Activated T-helper 9 cell treated with anti-CD3 and anti-CD28 coated beads, Interleukin-2, amount 50 U/mL, for 16 hours (primary cell): ENCODE measurements around the gene UXS1.
"Not testable (repeated sequence)": the region's sequence is repeated elsewhere in the genome, so short reads cannot be mapped to it uniquely, and the experiment has no call there.

ENCODE experiments used
- DNase-seq: peaks from one replicate; pipeline ENCODE4 v3.0.0-alpha.2; 2020; ENCODE audit warnings: low read depth

Gene UXS1

DNA sequence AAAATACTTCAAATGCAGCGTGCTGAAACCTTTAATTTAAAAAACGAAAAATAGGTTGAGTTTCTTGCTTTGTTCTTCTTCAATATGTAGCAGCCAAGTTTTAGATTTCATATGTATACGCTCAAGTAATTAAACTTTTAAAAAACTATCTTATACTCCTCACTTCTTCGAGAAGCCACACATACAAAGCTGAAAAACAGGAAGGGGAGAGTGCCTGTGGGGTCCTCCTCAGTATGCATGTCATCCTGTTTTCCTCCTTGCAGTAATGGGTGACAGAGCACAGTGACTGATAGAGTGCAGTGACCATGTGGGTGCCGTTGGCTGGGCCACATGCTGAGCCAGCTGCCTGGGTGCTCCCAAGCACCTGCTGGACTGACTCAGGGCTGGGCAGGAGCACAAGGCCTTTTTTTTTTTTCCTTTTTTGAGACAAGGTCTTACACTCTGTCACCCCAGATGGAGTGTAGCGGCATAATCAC, 33.3 kb downstream of the UXS1 start:
- DNase-seq, result no peak

GRCh38 chr2:106159866-106160785, 34.0 kb downstream of the UXS1 start:
- peak; percentile 46 for DNase-seq

DNA sequence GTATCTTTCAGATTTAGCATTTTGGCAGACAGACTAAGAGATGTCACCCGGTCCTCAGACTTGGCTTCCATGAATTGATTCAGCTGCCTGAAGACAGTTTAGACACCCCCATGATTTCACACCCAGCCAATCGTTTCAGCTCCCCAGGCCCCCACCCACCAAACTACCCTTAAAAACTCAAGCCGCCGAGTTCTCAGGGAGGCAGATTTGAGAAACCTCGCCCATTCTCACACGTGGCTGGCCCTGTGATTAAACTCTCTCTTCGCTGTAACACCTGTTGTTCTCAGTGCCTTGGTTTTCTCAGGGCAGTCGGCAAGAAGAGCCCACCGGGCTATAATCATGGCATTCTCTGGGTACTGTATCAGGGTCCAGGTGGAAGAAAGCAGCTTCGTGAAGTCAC, 35.2 kb downstream of the UXS1 start:
- DNase-seq, result peak; percentile 20

DNA sequence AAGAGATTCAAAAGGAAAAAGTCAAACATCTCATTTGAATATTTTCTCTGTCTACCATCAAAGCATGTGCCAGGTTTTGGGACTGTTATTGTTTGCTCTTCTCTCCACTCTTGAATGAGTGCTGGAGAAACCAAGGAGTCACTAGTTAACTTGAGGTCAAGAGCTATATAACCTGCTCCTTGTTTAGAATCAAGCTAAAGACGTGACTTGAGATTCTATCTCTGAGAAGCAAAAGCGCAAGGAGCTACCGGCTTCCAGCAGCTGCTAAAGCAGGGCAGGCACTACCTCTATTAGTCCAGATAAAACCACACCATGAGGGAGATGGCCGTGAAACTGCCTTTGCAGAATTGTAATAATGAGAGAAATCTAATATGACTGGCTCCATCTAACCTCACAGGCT, 36.0 kb downstream of the UXS1 start:
- no peak for DNase-seq

DNA sequence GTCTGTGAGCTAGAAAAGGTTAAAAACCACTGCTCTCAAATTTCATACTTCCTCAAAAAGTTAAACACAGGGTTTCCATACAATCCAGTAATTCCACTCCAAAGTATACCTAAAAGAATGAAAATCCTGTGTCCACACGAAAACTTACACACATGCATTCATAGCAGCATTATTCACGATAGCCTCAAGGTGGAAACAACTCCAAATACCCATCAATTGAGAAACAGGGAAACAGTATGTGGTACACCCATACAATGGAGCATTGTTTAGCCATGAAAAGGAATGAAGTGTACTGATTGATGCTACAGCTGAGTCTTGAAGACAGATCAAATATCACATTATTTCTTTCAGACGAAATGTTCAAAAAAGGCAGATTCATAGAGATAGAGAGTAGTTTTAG, 36.7 kb downstream of the UXS1 start:
- no peak for DNase-seq

DNA sequence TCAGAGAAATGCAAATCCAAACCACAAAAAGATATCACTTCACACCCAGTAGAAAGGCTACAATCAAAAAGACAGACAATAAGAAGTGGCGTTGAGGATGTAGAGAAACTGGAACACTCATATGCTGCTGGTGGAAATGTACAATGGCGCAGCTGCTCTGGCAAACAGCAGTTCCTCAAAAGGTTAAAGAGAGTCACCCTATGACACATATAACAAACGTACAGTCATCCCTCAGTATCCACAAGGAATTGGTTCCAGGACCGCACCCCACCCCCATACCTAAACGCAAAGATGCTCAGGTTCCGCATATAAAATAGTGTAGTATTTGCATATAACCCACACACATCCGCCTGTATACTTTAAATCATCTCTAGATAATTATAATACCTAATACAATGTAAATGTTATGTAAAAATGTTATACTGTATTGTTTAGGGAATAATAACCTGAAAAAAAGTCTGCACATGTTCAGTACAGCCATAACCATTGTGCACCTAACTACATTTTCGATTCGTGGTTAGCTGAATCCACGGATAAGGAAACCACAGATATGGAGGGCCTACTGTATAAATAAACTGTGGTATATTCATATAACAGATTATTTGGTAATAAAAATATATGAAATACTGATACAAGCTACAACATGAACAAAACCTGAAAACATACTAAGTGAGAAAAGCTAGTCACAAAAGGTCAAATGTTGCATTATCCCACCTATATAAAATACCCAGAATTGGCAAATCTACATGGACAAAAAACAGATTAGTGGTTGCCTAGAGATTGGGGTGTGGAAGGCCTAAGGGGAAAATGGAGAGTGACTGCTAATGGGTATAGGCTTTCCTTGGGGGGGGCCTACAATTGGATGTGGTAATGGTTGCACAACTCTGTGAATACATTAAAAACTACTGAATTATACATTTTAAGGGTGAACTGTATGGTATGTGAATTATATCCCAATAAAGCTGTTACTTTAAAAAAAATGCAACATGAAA, 37.5 kb downstream of the UXS1 start:
- DNase-seq, result no peak

DNA sequence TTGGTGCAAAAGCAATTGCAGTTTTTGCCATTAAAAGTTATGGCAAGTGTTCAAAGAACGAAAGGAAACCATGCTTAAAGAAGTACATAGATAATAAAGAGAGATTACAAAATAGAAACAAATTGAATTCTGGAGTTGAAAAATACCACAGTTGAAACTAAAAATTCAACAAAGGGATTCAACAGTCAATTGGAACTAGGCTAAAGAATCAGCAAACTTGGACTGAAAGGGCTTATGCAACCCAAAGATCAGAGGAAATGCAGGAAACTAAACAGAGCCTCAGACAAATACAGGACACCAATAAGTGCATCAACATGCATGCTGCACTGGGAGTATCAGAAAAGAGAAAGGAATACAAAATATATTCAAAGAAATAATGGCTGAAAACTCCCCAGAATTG, 40.3 kb downstream of the UXS1 start:
- DNase-seq, result no peak

DNA sequence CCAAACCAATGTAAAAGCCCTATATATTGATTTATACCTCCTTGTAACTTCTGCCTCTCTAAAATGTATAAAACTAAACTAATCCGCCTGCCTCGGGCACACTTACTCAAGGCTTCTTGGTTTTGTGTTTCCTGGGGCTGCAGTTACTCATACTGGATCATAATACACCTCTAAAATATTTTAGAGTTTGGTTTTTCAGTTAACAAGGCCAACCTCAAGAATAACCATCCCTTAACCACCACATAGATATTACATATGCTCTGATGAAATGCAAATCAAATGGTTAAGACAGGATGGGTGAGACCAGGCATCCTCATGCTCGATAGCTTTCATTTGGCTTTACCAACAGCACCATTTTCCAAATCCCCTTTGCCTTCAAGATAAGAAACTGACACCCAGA, 46.4 kb downstream of the UXS1 start:
- DNase-seq, result no peak

GRCh38 chr2:106147159-106147558, 46.9 kb downstream of the UXS1 start:
- DNase-seq, result no peak

DNA sequence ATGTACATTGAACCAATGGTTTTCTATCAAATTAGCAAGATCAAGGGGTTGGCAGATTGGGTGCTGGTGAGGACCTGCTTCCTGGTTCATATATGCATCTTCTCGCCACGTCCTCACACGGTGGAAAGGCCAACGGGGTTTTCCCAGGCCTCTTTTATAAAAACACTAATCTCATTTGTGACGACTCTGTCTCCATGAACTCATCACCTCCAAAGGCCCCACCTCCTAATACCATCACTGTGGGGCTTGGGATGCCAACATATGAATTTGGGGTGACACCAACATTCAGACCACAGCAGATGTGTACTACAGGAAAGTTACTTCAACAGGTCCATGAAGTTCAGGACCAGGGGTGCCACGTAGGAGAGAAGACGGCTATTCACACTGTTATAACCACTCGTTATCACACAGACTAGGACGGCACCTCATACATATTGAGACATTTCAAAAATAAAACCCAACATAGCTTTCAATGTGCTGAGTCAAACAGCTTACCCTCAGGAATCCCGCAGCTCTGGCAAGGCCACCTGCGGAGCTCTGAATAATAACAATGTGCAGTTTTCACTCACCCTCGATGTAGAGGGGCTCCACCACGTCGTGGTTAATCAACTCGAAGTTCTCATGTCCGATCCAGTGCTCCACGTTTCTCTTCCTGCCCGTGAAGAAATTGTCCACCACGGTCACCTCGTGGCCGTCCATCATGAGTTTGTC, 49.3 kb downstream of the UXS1 start:
- peak; percentile 46 for DNase-seq

DNA sequence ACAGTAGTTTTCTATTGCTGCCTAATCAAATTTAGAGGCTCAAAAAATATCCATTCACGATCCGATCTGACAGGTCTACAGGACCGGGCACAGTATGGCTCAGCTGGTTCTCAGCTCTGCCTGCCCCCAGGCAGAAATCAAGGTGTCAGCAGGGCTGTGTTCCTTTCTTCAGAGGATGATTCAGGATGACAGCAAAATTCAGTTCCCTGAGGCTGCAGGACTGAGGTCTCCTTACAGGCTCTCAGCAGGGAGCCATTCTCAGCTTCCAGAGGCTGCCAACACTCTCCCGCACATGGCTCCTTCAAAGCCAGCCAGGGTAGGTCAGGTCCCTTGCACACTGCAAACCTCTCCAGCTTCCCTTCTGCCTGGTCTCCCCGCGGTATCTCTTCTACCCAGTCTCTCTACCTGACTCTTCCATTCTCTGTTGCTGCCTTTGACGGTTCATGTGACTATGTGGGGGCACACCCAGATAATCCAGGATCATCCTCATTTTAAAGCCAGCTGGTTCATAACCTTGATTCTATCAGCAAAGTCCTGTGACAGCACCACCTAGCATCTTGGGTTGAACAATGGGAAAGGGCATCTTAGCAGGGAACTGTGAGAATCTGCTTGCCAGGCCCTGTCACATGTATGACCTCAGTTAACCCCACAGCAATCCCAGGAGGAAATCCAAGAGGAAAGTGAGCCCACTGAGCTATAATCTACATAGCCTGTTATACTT, 50.4 kb downstream of the UXS1 start:
- no peak for DNase-seq

DNA sequence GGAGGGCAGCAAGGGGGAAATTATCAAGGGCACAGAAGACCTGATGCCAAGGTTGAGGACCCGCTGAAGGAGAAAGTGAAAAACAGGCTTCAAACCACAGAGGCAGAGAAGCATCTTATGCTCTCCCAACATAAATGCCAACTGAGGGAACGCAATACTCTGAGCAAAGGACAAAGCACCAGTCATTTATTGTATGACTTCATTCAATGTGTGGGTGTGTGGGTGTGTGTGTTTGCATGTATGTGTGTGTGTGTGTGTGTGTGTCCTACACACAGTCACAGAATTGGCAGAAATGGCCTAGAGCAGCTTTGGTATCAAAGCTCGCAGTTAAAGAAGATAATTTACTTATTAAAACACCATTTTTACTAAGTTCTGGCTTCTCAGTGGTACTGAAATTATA, 51.4 kb downstream of the UXS1 start:
- no peak for DNase-seq

DNA sequence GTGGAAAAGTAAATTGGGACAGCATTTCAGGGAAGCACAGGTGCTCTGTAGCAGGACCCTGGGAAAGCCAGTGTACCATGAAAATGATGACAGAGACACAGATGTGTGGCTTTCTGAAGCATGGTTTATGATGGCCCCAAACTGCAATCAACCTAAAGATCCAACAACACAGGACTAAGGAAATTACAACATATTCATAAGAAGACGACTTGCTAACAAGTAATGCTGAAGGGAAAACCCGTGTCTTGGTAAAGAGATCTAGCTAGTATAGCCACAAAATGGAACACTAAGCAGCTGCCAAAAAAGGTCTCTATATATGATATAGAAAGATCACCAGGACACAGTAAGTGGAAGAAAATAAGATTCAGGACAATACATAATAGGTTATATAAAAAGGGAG, 53.2 kb downstream of the UXS1 start:
- no peak for DNase-seq

- no peak for DNase-seq
Observed at GRCh38 chr2:106140113-106140512, 54.0 kb downstream of the UXS1 start.

DNA sequence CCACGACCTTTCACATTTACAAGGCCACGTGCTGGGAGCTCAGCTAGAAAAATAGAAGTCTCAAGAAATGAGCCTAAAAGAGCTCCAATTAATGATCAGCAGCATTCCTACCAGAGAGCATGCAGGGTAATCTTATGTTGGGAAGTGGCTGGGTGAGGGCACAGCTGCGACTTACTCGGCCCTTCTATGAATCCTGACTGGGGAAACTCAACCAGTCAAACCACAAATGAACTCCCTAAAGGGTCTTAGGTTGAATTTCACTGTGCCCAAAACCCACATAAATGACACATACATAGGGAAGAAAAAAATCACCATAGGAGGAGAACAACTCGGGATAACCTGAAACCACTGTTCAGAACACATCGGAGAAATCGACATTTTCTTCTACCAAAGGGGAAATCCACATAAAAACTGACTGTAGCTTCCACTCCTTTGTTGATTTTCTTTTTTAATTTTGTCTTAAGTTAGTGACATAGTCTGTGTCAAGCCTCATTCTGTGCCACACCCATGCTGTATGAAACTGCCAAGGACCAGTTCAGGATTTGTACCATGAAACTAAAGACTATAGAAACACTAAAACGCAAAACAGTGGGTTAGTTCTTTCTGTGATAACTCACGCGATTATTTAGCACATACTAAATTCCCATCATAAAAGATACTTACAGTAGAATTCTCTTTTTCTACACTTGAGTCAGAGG, 54.7 kb downstream of the UXS1 start:
- DNase-seq, result no peak

DNA sequence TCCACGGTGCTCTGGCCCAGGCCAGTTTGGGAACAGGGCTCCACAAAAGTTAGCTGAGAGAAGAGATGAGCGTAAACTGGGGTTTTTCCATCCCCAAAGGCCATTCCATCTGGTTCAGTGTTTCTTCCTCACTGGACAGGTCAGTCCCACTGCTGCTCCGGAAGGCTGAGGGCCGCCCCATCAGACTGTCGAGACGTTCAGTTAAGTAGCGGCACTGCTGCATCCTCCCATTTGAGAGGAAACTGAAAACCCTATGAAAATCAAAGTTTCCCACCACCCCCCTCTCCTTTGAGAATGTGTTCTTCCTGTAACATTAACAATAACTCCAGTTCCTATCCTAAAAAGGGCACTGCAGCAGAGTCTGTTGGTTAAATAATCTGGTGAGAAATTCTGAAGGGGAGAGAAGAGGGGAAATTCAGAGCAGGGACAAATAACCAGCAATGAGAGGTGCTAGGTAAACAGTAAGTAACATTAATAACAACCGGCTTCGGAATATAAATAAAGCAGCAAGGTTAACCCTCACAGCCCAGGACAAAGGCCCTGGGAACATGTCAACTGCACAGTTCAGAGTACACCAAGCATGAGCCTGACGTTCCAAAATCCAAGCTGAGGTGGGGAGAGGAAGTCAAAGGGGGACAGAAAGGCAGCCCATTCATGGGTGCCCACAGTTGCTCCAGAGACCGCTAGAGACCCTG, 55.4 kb downstream of the UXS1 start:
- DNase-seq, result no peak

DNA sequence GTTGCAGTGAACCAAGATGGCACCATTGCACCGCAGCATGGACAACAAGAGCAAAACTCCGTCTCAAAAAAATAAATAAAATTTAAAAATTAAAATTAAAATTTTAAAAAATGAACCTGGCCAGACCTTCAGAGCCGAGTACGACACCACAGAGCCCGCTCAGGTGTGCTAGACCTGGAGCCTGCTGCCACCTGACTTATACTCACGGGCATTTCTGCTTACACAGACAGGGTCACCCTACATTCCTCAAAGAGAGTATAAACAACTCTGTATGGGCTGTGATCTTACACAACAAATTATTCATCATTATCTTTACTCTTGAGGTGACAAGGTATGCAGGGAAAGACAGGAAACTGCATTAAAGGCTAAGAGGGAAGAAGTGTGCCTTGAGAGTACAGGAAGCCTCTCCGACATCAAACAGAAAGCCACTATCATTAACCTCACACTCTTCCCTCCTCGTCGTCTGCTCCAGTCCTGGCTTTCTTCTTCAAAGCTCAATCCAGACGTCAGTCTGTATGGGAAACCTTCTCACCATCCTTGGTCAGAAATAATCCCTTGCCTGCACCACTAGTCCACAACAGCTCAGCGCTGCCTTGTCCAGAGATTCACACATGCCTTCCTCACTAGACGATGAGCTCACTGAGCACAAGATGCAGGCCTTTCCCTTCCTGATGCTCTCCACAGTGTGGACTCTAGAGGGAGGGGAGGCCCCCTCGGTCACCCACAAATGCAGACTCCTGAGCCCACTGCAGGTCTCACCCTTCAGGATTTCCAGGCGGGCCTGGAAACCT, 56.2 kb downstream of the UXS1 start:
- no peak for DNase-seq

DNA sequence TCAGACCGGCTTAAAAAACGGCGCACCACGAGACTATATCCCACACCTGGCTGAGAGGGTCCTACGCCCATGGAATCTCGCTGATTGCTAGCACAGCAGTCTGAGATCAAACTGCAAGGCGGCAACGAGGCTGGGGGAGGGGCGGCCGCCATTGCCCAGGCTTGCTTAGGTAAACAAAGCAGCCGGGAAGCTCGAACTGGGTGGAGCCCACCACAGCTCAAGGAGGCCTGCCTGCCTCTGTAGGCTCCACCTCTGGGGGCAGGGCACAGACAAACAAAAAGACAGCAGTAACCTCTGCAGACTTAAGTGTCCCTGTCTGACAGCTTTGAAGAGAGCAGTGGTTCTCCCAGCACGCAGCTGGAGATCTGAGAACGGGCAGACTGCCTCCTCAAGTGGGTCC, 62.9 kb downstream of the UXS1 start:
- DNase-seq, result not testable (repeated sequence)

DNA sequence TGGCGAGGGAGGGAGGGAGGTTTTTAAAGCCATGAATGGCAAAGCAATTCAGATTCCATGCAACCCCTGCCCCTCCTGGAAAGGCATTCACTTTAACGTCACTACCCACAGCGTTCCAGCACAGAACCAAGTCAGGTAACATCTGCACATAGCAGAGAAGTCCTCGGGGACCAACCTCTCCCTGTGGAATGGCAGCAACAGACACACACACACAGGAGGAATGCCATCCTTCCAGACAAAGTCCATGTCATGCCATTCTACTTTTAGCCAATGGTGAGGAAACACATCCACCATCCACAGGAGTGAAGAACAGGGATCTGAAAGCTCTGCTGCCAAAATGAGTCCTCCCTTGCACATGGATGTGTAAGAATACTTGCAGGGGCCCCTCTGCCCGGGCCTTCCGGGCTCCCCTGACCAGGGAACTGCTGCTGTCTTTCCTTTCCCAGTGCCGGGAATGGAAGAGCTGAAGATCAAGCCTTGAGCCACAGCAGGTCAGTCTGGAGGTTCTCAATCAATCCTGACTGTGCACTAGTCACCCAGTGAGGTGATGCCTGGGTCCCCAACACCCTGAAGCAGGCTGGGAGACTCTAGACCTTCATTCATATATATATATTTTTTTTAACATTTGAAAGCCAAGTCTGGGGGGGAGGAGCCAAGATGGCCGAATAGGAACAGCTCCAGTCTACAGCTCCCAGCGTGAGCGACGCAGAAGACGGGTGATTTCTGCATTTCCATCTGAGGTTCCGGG, 63.7 kb downstream of the UXS1 start:
- no peak for DNase-seq
